Prostate gland (tissue), 2 donors: ENCODE results near the gene SEC24B.

ENCODE experiments used
- CTCF ChIP-seq, 4 experiments: fragments of 200-600 bp in 2 of 4; fragments of 450-650 bp in 2 of 4; sonication (generic) in 2 of 4; IDR thresholded peaks; 1 replicate in 3 of 4; 2 replicates in 1 of 4; pipeline ENCODE4 v1.5.1; 2016 to 2019; ENCODE audit warnings: antibody characterized with exemption in 4 of 4, mild to moderate bottlenecking in 2 of 4, moderate library complexity in 2 of 4
- POLR2A ChIP-seq: fragments of 450-650 bp; IDR thresholded peaks from one replicate; pipeline ENCODE4 v1.6.1; 2016; ENCODE audit warnings: antibody characterized with exemption, mild to moderate bottlenecking

- no peak for TF ChIP-seq CTCF (IDR thresholded peaks at IDR 0.05)
- TF ChIP-seq POLR2A: no peak
These were observed 154.6 kb downstream of the SEC24B start for GRCh38 chr4:109588176-109588575.
